OCI-LY1 (cell line): Measurements from ENCODE around the gene ITPA.

Experiments used
- H2AFZ ChIP-seq: fragments of 200-600 bp; sonication (generic), shearing (Covaris generic); 2 replicates; pipeline ENCODE4 v1.6.0; 2014; ENCODE audit warnings: antibody characterized with exemption, mild to moderate bottlenecking, low read length
- H3F3A ChIP-seq: fragments of 200-600 bp; sonication (generic), shearing (Covaris generic); 2 replicates; pipeline ENCODE4 v1.6.0; 2014; ENCODE audit warnings: mild to moderate bottlenecking, antibody characterized with exemption, low read length, moderate library complexity; ENCODE audit not compliant: insufficient read depth
- H3K27ac ChIP-seq: fragments of 200-600 bp; sonication (generic); 2 replicates; pipeline ENCODE4 v1.5.1; 2014; ENCODE audit warnings: low read length, mixed run types, mild to moderate bottlenecking, low read depth; ENCODE audit not compliant: poor library complexity, severe bottlenecking
- H3K27me3 ChIP-seq: fragments of 200-600 bp; sonication (generic); 2 replicates; pipeline ENCODE4 v1.6.0; 2014; ENCODE audit warnings: antibody characterized with exemption, mild to moderate bottlenecking, low read length, moderate library complexity; ENCODE audit not compliant: insufficient read depth
- H3K36me3 ChIP-seq: fragments of 200-600 bp; sonication (generic); 2 replicates; pipeline ENCODE4 v1.6.1; 2014; ENCODE audit warnings: mild to moderate bottlenecking, antibody characterized with exemption, low read length, moderate library complexity, mixed read lengths; ENCODE audit not compliant: insufficient read depth
- H3K4me1 ChIP-seq: fragments of 200-600 bp; sonication (generic); 2 replicates; pipeline ENCODE4 v1.5.1; 2014; ENCODE audit warnings: mild to moderate bottlenecking, low read length, moderate library complexity; ENCODE audit not compliant: insufficient read depth, severe bottlenecking
- H3K4me2 ChIP-seq: fragments of 200-600 bp; sonication (generic), shearing (Covaris generic); 2 replicates; pipeline ENCODE4 v1.6.1; 2014; ENCODE audit warnings: low read length
- H3K4me3 ChIP-seq: fragments of 200-600 bp; sonication (generic); 2 replicates; pipeline ENCODE4 v1.5.1; 2014; ENCODE audit warnings: low read length, low read depth, mild to moderate bottlenecking, mixed read lengths; ENCODE audit not compliant: poor library complexity, severe bottlenecking
- H3K79me2 ChIP-seq: fragments of 200-600 bp; shearing (Covaris generic); 2 replicates; pipeline ENCODE4 v1.6.1; 2016; ENCODE audit warnings: mixed run types, low read length, mixed read lengths; ENCODE audit not compliant: insufficient read depth
- H3K9ac ChIP-seq: fragments of 200-600 bp; sonication (generic), shearing (Covaris generic); 2 replicates; pipeline ENCODE4 v1.6.1; 2014; ENCODE audit warnings: mild to moderate bottlenecking, low read length, mixed read lengths
- H3K9me2 ChIP-seq: fragments of 200-600 bp; sonication (generic), shearing (Covaris generic); 2 replicates; pipeline ENCODE4 v1.6.1; 2014; ENCODE audit warnings: low read depth, mild to moderate bottlenecking, low read length, mixed read lengths
- H3K9me3 ChIP-seq: fragments of 200-600 bp; shearing (Covaris generic); 2 replicates; pipeline ENCODE4 v1.6.1; 2014; ENCODE audit warnings: low read length, mixed read lengths
- H4K20me1 ChIP-seq: fragments of 200-600 bp; sonication (generic), shearing (Covaris generic); 2 replicates; pipeline ENCODE4 v1.6.0; 2016; ENCODE audit warnings: mild to moderate bottlenecking, low read length; ENCODE audit not compliant: insufficient read depth
- EZH2 ChIP-seq: fragments of 200-600 bp; sonication (generic), shearing (Covaris generic); IDR thresholded peaks from 2 replicates; pipeline ENCODE4 v1.8.0; 2017; ENCODE audit warnings: borderline replicate concordance, mixed run types, mild to moderate bottlenecking, antibody characterized with exemption, low read length, moderate library complexity, mixed read lengths
- TF ChIP-seq, protein P1 (sequence below): fragments of 200-600 bp; sonication (generic), shearing (Covaris generic); IDR thresholded peaks from 2 replicates; pipeline ENCODE4 v1.5.1; 2017; ENCODE audit warnings: mild to moderate bottlenecking, antibody characterized with exemption, low read length, moderate library complexity, mixed read lengths

Gene ITPA

DNA sequence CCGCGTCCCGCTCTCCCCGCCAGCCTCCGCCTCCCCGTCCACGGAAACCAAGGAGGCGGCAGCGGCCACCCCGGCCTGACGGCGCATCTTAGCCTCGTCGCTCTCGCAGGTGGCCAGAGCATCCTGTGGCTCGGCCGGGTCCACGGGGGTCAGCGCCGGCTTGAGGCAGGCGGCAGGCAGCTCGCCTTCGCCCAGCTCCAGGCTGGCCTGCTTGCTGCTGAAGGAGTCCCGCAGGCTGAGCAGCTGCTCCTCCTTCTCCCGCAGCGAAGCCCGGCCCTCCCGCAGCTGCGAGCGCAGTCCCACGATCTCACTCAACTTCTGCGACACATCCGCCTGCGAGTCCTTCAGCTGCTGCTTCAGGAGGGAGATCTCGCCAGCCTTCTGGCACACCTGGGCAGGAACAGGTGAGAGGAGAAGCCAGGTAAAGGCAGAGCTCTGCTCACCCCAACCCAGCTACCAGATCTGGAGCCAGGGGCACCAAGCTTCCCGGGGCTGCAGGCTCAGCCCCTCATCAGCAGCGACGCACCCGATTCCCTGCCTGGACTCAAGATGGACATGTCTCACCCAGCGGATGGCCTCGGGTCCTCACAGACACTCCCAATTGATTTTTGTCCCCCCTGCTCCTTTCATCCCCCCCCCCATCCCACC is 44.4 kb upstream of the ITPA start:
- H3K9me2 ChIP-seq, result no peaks in the 10 kb centered on the region
- H2AFZ ChIP-seq, result no peak overlapping the region
- H4K20me1 ChIP-seq, result no peaks in the 10 kb centered on the region
- H3K9me3 ChIP-seq, result no peaks in the 10 kb centered on the region
- H3K27ac ChIP-seq, result no peak overlapping the region
- no peaks in the 10 kb centered on the region for H3K36me3 ChIP-seq
- H3K27me3 ChIP-seq, result no peaks in the 10 kb centered on the region
- H3K9ac ChIP-seq, result no peak overlapping the region
- H3K4me2 ChIP-seq, result no peak overlapping the region
- no peak overlapping the region for H3K4me3 ChIP-seq
- H3F3A ChIP-seq, result no peaks in the 10 kb centered on the region
- peaks cover 5% of the 10 kb centered on the region for H3K4me1 ChIP-seq
- TF ChIP-seq, protein P1, sequence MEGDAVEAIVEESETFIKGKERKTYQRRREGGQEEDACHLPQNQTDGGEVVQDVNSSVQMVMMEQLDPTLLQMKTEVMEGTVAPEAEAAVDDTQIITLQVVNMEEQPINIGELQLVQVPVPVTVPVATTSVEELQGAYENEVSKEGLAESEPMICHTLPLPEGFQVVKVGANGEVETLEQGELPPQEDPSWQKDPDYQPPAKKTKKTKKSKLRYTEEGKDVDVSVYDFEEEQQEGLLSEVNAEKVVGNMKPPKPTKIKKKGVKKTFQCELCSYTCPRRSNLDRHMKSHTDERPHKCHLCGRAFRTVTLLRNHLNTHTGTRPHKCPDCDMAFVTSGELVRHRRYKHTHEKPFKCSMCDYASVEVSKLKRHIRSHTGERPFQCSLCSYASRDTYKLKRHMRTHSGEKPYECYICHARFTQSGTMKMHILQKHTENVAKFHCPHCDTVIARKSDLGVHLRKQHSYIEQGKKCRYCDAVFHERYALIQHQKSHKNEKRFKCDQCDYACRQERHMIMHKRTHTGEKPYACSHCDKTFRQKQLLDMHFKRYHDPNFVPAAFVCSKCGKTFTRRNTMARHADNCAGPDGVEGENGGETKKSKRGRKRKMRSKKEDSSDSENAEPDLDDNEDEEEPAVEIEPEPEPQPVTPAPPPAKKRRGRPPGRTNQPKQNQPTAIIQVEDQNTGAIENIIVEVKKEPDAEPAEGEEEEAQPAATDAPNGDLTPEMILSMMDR, result no peak
- no peak for TF ChIP-seq EZH2
- H3K79me2 ChIP-seq, result no peaks in the 10 kb centered on the region

DNA sequence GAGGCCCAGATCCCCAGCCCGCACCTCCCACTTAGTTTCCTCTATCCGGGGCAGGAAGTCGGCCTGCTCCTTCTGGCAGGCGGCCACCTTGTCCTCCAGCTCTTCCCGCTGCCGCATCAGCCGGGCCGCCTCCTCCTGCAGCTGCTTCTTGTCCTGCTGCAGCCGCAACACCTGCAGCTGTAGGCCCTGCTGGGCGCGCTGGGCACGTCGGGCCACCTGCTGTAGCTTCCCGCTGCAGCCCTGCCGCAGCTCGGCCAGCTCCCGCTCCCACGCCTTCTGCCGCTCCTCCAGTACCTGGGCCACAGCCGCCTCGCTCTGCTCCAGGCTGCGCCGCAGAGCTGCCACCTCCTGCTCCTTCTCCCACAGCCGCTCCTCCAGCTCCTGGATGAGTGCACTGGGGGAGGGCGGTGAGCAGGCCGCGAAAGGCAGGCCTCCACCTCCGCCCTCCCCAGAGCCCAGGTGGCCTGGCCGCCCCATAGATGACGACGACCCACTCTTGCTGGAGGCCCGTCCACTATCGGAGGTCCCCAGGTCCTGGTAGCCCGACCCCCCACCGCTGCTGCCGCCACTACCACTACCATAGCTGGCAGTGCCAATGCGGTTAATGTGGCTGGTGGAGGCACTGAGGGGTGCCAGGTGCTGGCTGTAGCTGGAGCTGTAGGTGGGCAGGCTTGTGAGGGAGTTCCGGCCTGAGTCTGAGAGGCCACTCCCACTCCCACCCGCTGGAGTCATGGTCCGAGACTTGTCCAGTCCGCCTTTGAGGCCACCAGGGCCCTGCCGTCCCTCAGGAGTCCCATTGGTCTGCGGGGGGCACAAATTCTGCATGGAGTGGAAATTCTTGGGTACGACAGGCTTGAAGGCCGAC is 43.6 kb upstream of the ITPA start:
- no peak overlapping the region for H3K4me2 ChIP-seq
- H3K4me1 ChIP-seq, result no peaks in the 10 kb centered on the region
- H3K9ac ChIP-seq, result no peak overlapping the region
- no peaks in the 10 kb centered on the region for H3K79me2 ChIP-seq
- no peak overlapping the region for H3K4me3 ChIP-seq
- TF ChIP-seq, protein P1, result no peak
- TF ChIP-seq EZH2, result no peak
- H3F3A ChIP-seq, result no peaks in the 10 kb centered on the region
- no peaks in the 10 kb centered on the region for H3K27me3 ChIP-seq
- no peaks in the 10 kb centered on the region for H3K9me3 ChIP-seq
- H4K20me1 ChIP-seq, result no peaks in the 10 kb centered on the region
- no peaks in the 10 kb centered on the region for H3K36me3 ChIP-seq
- no peaks in the 10 kb centered on the region for H3K9me2 ChIP-seq
- no peak overlapping the region for H2AFZ ChIP-seq
- no peak overlapping the region for H3K27ac ChIP-seq

DNA sequence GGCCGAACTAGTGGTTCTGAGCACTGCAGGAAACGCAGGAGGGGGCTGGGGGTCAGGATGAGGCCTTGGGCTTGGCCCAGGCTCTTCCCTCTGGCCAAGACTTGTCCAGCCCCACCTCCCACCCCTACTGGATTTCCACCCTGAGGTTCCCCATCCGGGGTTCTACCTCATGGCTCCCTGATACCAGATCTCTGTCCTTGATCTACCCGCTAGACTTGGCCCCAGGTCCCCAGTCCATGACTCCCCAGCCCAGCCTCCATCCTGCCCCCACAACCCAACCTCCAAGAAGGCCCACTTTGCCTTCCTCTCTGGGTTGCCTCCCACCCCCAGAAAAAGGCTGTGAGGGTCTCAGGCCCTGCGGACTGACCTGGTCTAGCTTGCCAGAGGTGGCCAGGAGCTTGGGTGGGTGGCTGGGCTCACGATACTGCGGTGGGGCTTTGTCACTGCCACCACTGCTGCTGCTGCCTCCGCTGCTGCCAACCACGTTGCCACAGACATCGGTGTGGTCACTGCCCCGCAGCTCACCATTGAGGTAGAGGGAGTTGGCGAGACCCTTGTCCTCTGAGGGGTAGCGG is 42.9 kb upstream of the ITPA start:
- no peaks in the 10 kb centered on the region for H3K79me2 ChIP-seq
- H4K20me1 ChIP-seq, result no peaks in the 10 kb centered on the region
- no peak overlapping the region for H3K4me2 ChIP-seq
- H3K36me3 ChIP-seq, result no peaks in the 10 kb centered on the region
- H3K27ac ChIP-seq, result no peak overlapping the region
- H2AFZ ChIP-seq, result no peak overlapping the region
- no peaks in the 10 kb centered on the region for H3K27me3 ChIP-seq
- no peak overlapping the region for H3K9ac ChIP-seq
- H3K4me3 ChIP-seq, result no peak overlapping the region
- H3K9me3 ChIP-seq, result no peaks in the 10 kb centered on the region
- H3K9me2 ChIP-seq, result no peaks in the 10 kb centered on the region
- TF ChIP-seq EZH2, result no peak
- TF ChIP-seq, protein P1, result no peak
- H3K4me1 ChIP-seq, result no peaks in the 10 kb centered on the region
- H3F3A ChIP-seq, result no peaks in the 10 kb centered on the region
